GM23248 (cell line): ENCODE data around the gene INKA1.

ENCODE experiments used
- EZH2 ChIP-seq: fragments of 200-600 bp; sonication (generic); IDR thresholded peaks from 2 replicates; pipeline ENCODE4 v1.6.1; 2018; ENCODE audit warnings: antibody characterized with exemption, mild to moderate bottlenecking; ENCODE audit not compliant: insufficient read depth, poor library complexity, severe bottlenecking
- EZH2phosphoT487 ChIP-seq: fragments of 200-600 bp; sonication (generic); IDR thresholded peaks from 2 replicates; pipeline ENCODE4 v1.6.1; 2018; ENCODE audit warnings: antibody characterized with exemption, moderate library complexity, mild to moderate bottlenecking, low read depth; ENCODE audit not compliant: insufficient read depth

- TF ChIP-seq EZH2phosphoT487, result no peak
- no peak for TF ChIP-seq EZH2
These were observed 4.0 kb upstream of the INKA1 start for GRCh38 chr3:49799105-49799504.
